ENCODE data around the gene WDR62.
"Not testable (repeated sequence)": the region's sequence is repeated elsewhere in the genome, so short reads cannot be mapped to it uniquely, and the experiment has no call there.

The WDR62 gene

DNA sequence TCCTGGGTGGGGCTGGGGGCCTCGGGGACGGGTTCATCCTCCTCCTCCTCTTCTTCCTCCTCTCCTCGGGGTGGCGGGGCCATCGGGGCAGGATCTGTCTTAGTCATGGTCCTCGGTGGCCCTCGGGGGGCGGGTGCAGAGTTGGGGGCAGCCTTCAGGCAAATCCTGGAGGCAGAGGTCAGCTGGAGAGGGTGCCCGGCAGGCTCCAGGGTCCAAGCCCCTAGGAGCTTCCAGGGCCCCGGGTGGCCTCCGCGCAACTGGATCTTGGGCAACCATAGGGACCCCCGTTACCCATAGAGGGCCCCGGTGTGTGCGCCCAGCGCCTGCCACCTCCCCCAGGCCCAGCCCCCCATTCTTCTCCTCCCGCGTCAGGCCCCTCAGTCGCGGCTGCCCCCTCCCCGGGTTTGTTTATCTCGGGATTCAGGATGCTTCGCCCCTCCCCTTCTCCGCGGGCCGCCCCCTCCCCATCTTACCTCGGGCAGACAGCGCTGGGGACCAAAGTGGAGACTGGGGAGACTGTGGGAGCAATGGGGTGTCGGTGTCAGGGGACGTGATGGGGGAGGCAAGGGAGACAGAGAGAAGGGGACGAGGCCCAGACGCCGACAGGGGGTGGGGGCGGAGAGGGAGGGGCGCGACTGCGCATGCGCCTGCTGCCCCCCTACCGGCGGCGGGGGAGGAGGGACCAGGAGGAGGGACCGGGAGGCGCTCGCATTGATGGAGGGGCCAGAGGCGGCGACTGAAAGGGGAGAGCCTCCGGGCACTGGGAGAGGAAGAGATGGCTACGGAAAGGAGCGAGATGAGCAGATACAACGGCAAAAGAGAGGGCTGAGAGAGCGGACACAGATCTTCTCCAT, 22.2 kb upstream of the WDR62 start, which contains the start of gene CLIP3:
TSS of gene CLIP3 (minus strand) at position 623 of the 854 bp plus-strand sequence. CDS start at position 107, 516 bp downstream.
- no peak for DNase-seq (ENCODE audit: low read depth, low spot score)

DNA sequence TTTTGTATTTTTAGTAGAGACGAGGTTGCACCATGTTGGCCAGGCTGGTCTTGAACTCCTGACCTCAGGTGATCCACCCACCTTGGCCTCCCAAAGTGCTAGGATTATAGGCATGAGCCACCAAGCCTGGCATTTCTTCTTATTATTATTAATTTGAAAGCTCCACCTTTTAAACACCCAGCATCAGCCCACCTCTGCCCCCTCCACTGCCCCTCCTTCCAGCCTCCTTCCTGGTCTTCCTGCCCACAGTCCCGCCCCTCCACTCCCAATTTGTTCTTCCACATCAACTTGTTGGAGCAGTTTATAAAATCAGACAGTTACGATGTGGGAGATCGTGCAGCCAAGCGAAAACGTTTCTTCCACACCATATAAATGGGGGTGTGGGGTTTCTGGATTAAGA, 14.2 kb upstream of the WDR62 start:
- DNase-seq (ENCODE audit: low read depth, low spot score): no peak

DNA sequence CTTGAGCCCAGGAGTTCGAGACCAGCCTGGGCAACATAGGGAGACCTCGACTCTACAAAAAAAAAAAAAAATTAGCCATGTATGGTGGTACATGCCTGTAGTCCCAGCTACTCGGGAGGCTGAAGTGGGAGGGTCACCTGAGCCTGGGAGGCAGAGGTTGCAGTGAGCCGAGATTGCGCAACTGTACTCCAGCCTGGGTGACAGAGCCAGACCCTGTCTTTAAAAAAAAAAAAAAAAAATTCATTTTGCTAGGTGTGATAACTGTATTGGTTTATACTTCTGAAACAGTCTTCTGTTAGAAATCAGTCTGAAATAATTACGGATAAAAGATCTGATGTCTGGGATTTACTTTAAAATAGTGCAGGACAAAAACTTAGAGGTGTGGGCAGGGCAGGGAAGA, 13.6 kb upstream of the WDR62 start:
- DNase-seq (ENCODE audit: low read depth, low spot score): not testable (repeated sequence)

DNA sequence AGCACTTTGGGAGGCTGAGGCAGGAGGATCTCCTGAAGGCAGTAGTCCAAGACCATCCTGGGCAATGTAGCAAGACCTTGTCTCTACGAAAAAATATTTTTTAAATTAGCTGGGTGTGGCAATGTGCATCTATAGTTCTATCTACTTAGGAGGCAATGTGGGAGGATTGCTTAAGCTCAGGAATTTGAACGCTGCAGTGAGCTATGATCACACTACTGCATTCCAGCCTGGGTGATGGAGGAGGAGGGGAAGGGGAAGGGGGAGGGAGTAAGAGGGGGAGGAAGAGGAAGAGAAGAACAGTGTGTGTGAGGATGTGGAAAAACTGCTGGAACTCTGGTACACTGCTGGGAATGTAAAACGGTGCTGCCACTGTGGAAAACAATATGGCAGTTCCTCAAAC, 12.9 kb upstream of the WDR62 start:
- DNase-seq (ENCODE audit: low read depth, low spot score): no peak

DNA sequence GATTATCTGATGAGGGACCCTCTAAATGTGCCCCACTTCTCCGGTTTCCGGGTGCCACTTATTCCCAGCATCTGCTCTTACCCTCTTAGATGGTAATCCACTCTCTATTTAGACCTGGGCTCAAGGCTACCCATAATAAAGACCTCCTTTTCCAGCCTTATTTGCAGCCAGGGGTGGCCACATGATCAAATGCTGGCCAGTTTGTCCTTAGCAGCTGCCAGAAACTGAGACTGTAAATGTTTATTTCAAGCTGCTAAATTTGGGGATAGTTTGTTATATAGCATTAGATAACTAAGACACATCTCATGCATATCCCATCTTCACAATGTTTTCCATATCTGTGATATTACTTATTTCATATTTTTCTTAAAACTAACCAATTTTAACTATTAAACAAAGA, 10.7 kb upstream of the WDR62 start:
- no peak for DNase-seq (ENCODE audit: low read depth, low spot score)

DNA sequence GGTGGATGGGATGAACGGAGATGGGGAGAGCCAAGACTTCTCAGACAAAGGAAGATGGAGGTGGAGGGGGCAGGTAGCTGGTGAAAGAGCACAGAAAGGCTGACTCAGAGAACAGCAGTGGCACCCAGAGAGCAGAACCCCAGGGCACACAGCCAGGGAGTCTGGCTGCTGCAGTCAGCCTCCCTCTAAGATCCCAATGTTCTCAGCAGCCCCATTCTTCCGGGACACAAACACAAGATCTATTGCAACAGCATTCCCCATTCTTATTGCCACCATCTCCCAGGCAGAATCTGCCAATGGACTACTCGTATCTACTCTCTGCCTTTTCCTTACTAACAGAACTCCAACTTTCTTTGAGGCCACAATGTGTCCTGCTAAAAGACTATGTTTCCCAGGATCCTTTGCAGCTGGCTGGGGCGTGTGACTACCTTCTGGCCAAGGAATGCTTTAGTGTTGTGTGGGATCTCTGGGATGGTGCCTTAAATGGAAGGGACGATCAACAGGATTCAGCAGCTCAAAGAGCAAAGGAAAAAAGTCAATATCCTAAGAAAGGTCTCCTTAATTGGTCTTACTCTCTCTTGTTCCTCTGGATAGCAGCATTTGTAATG, 8.2 kb upstream of the WDR62 start:
- DNase-seq (ENCODE audit: low read depth, low spot score): no peak

DNA sequence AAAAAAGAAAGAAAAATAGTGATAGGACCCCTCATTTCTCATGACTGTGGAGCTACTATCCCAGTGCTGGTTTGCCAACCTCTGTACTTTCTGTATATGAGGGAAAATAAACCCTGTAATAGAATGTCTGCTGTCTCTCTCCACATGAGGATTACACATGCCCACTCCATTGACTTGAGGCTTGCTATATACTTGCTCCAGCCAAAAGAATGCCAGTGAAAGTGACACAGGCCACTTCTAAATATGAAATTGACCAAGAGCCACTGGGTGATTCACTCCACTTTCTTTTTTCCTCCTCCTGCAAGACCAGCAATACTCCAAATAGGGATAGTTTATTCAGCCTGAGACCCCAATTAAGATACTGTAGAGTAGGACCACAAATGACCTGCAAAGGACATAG, 6.9 kb upstream of the WDR62 start:
- DNase-seq (ENCODE audit: low read depth, low spot score): no peak

DNA sequence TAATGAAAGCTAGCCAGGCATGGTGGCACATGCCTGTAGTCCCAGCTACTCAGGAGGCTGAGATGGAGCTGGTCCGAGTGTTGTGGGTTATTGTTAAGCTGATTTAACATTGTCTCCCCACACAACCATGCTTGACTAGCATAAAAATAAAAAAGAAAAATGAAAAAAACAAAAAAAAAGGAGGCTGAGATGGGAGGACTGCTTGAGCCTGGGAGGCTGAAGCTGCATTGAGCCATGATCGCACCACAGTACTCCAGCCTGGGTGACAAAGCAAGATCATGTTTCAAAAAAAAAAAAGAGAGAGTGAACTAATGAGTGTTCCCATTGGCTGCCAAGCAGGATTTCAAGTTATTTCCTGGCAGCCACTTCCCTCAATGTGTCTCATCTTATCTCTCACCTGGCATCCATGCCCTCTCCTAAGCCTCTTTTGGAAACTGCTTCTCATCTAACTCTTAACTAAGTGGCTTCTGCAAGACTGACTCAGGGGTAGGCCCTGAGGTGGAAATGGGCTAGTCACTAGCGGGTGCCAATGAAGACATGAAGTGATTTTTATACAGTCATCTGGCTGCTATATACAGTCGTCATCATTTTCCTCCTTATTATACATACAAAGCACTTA, 5.5 kb upstream of the WDR62 start:
- no peak for DNase-seq (ENCODE audit: low read depth, low spot score)

DNA sequence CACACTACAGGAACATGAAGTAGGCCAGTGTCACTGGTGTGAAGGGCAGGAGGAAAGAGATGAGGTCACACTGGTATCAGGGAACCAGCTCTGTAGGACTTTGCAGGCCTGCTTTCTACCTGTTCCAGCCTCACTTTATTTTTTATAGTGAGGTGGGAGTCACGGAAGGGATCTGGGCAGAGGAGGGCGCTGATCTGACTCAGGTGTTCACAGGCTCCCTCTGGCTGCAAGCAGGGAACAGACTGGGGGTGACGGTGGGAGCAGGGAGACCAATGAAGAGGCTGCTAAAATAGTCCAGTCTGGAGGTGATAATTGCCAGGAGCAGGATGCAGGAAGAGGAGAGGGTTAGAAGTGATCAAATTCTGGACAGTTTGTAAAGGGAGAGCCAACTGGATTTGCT, 3.5 kb upstream of the WDR62 start:
- DNase-seq (ENCODE audit: low read depth, low spot score): no peak

DNA sequence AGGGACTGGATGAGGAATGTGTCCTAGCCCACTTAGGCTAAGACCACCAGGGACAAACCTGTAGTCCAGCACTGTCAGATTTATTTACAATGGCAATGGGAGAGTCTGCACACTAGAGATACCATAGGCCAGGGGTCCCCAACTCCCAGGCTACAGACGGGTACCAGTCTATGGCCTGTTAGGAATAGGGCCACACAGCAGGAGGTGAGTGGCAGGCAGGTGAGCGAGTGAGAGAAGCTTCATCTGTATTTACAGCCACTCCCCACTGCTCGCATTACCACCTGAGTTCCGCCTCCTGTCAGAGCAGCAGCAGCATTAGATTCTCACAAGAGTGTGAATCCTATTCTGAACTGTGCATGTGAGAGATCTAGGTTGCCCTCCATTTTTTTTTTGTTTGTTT, 3.1 kb upstream of the WDR62 start:
- DNase-seq (ENCODE audit: low read depth, low spot score): no peak

DNA sequence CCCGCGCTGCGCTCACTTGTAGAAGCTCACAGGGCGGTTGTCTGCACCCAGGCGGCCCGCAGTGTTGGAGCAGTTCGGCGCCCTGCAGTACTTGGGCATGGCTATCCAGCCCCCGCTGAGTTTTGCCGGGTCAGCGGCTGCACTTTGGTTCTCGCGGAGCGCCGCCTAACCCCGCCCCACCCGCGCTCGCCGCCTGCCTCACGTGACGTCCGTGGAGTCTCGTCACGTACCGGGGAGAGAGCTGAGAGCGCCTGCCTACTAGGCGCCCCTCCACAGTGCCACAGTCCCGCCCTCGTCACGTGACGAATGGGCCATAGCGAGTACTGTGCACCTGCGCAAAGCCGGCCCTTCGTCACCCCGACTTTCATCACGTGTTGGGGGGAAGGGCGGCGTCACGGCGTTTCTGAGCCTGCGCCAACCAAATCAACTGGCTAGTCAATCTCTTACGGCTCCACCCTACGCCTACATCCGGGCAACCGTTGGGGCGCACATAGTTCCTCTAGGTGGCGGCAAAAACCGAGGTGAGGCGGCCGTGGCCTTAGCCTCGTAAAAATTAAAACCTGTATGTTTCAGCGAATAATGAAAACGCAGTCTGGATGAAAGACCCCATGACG, 471 bp upstream of the WDR62 start, which contains the start of gene THAP8:
TSS of gene THAP8 (minus strand) at position 167 of the 614 bp plus-strand sequence. CDS start at position 99, 68 bp downstream.
- peak; percentile 100 for DNase-seq (ENCODE audit: low read depth, low spot score)

DNA sequence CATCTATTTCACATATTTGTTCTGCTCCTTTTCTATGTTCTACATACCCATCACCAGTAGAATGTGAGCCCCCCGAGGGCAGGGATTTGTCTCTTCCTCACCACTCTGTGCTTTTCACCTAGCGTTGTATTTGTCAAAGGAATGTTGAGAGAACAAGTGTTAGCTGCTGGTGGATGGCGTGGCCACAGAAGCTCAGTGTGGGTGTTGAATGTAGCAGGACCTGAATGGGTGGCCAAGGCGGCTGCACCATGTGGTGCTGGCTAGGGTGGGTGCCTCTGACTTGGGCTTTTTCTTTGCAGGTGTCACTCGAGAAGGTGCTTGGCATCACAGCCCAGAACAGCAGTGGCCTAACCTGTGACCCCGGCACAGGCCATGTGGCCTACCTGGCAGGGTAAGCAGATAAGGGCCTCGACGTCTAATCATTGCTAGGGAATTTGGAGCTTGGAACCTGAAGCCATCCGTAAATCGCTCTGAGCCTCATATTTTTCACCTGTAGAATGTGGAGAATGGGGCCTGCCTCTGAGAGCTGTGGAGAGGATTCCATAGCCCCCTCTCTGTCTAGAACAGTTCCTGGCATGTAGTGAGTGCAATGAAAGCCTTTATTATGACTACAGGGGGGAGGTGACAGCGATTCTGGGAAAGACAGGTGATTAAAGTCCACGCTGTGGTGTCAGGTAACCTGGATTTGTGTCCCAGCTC, 3.9 kb downstream of the WDR62 start:
- DNase-seq (ENCODE audit: low read depth, low spot score): no peak

DNA sequence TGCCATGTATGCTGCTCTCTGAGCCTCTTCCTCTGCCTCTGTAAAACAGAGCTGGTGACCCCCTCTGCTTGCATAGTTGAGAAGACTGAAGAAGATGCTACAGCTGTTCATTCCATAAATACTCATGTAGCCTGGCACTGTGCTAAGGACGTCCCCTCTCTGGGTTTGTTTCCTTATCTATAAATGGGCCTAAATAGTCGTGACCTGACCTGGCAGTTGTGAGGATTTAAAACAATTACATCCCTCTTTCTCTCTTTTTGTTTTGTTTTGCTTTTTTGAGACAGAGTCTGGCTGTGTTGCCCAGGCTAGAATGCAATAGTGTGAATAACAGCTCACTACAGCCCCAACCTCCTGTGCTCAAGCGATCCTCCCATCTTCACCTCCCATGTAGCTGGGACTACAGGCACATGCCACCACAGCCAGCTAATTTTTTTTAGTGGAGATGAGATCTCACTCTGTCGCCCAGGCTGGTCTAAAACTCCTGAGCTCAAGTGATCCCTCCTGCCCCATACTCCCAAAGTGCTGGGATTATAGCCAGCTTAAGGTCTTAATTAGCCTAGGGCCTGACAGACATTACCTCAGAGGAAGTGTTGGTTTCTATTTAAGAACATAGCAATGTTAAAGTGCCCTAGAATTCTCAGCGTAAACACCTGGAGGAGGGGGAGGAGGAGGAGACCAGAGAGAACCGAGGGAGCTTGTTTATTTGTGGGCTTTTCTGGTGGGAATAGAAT, 4.6 kb downstream of the WDR62 start:
- DNase-seq (ENCODE audit: low read depth, low spot score): no peak

DNA sequence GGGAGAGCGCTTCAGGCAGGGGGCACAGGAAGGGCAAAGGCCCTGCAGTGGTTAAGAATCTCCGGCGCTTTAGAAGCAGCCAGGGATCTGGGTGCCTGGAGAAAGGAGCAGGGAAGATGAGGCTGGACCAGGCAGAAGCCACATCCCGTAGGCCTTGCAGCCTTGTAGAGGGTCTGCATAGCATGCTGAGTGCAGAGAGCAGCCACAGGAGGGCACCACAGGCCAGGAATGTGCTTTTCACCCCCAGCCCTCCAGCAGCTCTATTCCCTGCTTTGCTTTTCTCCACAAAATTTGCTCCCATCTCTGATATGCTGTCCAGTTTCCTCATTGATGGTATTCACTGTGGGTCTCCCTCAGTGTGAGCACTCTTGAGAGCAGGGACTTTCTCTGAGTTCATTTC, 5.7 kb downstream of the WDR62 start:
- DNase-seq (ENCODE audit: low read depth, low spot score): no peak

DNA sequence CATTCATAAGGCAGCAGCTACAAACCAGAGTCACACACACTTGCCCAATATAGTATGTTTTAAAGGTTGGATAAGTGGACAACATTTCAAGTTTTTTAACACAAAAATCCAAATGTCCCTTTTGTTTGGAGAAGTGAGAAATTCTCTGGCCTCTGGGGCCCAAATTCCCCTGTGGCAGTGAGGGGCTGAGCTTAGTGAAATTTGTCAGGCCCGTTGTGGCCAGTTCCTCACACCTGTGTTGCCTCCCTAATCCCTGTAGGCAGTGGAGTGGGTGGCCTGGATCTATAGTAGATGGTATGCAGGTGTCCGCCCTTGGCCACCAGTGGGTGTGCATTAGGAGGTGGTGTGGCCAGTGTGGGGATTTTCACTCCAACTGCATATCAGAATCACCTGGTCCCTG, 6.7 kb downstream of the WDR62 start:
- no peak for DNase-seq (ENCODE audit: low read depth, low spot score)

DNA sequence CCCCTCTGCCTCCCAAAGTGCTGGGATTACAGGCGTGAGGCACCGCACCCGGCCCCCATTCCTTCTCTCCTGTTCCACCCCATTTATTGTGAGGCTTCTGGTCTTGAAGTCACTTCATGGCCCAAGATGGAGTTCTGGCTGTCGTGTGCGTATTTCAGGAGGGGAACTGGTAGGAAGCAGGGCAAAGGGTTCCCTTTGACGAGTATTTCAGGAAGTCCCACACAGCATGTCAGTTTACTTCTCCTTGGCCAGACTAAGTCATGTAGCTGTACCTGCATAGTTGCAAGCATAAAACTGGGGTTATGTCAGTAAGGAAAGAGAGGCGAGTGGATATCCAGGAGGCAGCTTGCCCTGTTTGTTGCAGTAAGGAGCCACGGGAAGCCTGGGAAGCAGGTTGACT, 10.1 kb downstream of the WDR62 start:
- no peak for DNase-seq (ENCODE audit: low read depth, low spot score)

DNA sequence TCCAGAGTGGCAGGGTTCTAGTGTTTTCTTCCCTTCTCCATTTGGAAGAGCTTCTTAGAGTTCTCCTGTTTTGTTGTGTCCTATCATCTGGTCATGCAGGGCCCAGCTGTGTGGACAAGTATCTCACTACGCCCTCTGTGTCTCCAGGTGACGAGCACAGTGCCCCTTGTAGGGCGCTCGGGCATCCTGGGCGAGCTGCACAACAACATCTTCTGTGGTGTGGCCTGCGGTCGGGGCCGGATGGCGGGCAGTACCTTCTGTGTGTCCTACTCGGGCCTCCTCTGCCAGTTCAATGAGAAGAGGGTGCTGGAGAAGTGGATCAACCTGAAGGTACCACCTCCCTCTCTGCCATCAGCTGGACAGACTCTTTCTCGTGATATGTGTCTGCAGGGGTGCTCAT, 13.0 kb downstream of the WDR62 start:
- no peak for DNase-seq (ENCODE audit: low read depth, low spot score)

DNA sequence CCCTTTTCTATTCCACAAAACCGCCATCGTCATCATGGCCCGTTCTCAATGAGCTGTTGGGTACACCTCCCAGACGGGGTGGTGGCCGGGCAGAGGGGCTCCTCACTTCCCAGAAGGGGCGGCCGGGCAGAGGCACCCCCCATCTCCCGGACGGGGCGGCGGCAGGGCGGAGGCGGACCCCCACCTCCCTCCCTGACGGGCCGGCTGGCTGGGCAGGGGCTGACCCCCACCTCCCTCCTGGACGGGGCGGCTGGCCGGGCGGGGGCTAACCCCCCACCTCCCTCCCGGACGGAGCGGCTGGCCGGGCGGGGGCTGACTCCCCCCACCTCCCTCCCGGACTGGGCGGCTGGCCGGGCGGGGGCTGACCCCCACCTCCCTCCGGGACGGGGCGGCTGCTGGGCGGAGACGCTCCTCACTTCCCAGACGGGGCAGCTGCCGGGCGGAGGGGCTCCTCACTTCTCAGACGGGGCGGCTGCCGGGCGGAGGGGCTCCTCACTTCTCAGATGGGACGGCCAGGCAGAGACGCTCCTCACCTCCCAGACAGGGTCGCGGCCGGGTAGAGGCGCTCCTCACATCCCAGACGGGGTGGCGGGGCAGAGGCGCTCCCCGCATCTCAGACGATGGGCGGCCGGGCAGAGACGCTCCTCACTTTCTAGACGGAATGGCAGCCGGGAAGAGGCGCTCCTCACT, 14.3 kb downstream of the WDR62 start:
- not testable (repeated sequence) for DNase-seq (ENCODE audit: low read depth, low spot score)

DNA sequence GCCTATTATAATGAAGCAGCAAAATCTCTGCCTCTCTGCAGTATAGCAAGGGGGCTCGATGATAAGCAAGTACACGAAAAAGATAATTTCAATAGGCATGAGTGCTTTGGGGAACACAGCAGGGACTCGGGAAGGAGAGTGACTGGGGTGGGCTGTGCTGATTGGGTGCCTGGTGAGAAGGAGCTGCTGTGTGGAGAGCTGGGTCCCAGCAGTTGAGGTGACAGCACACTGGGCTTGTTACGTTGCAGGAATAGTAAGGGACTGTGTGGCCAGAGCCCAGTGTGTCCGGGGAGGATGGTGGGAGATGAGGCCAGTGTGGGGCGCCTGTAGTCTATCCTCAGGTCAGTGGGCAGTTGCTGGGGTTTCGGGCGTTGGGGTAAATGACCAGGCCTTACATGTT, 17.4 kb downstream of the WDR62 start:
- DNase-seq (ENCODE audit: low read depth, low spot score): no peak

DNA sequence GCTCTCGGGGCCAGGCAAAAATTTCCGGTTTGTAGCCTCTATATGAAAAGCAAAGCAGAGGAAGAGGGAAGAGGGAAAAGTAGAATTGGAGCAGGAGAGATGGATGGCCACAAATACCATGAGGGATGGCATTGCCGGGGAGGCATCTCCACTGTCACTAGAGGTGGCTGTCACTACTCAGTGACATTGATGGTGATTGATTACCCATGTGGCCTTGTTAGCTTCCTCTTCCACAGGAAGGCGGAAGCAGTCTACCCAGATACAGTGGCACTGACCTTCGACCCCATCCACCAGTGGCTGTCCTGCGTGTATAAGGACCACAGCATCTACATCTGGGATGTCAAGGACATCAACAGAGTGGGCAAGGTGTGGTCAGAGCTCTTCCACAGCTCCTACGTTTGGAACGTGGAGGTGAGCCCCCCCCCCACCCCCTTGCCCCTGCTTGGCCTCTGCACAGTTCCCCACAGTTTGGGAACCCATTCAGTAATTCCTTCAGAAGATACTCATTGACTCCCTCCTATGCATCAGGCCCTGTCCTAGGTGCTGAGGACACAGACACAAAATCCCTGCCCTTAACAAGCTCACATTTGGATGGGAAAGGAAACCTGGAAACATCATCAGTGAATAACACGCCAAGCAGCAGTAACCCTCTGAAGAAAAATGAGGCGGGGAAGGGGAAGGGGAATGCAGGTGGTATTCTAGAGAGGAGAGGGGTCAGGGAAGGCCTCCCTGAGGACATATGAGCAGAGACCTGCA, 18.6 kb downstream of the WDR62 start:
- no peak for DNase-seq (ENCODE audit: low read depth, low spot score)

All from brain pericyte (primary cell).